IPS-18c (cell line): Measurements from ENCODE around the gene SMCO4.

Experiments used
- H3K4me3 ChIP-seq: 2 replicates; pipeline ENCODE4 v1.7.0; 2013; ENCODE audit warnings: low read depth, mild to moderate bottlenecking, low read length, moderate library complexity; ENCODE audit not compliant: insufficient read depth
- H3K9me3 ChIP-seq: one replicate; pipeline ENCODE4 v1.6.1; 2013; ENCODE audit warnings: mild to moderate bottlenecking, low read length, moderate library complexity; ENCODE audit not compliant: control insufficient read depth, insufficient read depth

The SMCO4 gene

DNA sequence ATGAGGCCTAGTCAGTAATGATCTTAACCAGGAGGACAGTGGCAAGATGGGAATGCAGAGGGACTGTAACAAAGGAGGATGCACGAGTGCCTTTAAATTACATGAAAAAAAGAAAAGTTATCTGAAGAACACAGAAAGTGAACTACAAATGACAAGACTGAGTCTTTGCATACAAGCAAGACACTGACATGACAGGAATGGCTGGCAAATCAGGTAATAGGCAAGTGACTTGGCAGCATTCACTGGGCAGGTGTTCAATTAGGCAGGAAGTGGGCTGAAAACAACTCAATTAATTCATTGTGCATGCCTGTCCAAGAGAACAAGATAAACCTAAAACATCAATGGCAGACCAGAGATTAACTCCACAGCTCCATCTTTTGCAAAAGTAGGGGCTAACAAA, 24.0 kb downstream of the SMCO4 start:
- no peak overlapping the region for H3K4me3 ChIP-seq
- H3K9me3 ChIP-seq, result no peaks in the 10 kb centered on the region

DNA sequence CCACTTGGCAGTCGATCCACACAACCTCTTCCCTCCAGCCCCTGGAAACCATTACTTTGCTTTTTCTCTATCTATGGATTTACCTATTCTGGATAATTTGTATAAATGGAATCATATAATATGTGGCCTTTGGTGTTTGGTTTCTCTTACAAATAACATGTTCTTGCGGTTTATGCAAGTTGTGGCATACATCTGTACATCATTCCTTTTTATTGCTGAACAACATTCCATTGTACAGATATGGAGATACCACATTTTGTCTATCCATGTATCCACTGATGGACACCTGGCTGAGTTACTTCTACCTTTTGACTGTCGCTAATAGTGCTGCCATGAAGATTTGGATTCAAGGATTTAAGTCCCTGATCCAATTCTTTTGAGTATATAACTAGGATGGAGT, 25.1 kb downstream of the SMCO4 start:
- no peak overlapping the region for H3K4me3 ChIP-seq
- H3K9me3 ChIP-seq, result no peaks in the 10 kb centered on the region

DNA sequence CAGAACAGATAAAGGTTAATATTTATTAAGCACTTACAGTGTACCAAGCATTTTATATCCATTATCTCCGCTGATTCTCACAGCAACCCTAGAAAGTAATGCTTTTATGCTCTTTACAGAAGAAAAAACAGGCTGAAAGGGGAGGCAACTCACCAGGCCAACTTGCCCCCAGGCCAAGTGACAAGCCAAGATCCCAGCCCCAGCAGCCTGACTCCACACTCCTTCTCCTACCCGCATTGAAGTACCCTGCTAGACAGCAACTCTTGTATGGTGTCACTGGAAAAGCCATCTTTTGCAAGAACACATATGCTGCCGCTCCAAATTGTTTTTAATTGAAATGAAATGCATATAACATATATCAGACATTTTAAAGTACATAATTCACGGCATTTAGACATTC, 25.6 kb downstream of the SMCO4 start:
- Histone ChIP-seq H3K4me3 (no peak overlapping the region), H3K9me3 (peaks cover 3% of the 10 kb centered on the region)

DNA sequence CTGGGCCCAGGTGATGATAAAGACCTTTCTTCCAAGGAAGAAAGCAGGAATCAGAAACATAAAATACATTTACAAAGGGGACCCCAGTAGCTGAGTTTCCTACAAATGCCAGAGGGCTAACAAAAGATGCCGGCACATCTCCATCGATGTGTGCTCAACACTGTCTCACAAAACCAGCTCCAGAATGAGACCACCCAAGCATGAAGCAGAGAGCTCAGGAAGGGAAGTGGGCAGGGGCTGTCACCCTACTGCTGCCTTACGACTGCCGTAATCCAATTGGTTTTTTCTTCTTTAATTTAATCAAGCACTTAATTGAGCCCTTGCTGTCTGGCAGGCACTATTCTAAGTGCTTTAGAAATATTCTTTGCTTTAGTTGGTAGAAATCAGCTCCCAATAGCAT, 26.1 kb downstream of the SMCO4 start:
- H3K9me3 ChIP-seq, result peaks cover 3% of the 10 kb centered on the region

DNA sequence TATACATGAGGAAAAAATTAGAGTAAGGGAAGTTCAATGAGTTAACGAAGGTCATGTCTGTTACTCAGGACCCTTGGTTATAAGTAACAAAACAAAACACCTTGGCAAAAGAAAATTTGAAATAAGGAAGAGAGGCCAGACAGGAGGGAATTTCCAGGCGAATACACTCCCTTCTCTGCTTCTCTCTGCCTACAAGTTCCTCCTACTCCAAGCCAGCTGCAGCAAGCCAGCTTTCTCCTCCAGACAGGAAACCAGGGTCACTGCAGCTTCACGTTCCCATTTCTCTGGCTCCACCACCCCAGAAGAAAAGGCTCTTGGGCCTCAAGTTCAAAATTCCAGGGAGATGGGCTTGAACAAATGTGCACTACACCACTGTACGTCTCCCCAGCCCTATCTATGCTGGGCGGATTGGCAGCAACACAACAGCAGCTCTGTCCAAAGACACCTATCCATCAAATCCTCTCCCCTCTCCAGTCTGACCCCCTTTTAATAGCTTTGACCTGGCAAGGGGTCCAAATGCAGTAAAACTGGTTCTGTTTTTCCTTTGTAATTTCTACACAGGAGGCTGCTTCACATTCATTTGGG, 27.7 kb downstream of the SMCO4 start:
- peaks cover 3% of the 10 kb centered on the region for H3K9me3 ChIP-seq
- H3K4me3 ChIP-seq, result no peak overlapping the region

More for the DNA sequence above, 26.1 kb downstream of the SMCO4 start:
- H3K4me3 ChIP-seq, result no peak overlapping the region

DNA sequence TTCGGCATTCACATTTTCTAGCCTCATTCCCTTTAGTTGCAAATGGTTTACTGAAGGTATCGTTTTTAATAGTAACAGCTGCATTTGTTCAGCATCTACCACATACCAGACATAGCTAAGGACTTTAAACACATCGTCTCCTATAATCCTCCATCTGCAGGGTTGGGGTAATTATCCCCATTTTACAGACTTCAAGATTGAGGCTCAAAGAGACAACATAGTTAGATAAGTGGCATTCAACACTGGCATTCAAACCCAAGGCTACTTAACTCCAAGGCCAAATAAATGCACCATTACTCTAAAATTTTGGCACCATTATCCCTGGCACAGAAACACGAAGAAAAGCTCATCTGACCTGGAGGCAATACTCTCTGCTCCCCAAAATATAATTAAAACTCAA, 28.5 kb downstream of the SMCO4 start:
- Histone ChIP-seq H3K4me3 (no peak overlapping the region), H3K9me3 (peaks cover 3% of the 10 kb centered on the region)

DNA sequence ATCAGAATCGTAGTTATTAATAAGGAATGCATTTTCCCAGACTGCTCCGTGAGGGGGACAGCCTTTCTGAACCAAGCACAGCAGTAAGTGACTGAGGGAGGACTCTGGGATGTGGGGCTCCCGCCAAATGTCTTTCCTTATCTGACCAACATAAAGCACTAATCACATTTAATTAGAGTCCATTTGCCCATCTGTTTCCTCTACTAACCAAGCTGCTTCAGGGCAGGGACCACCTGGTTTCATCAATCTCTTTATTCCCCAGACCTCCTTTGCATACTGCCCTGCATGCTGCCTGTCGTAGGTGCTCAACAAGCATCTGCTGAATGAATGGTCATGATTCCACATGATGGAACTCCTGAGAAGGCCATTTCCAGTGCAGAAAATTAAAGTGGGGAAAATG, 29.4 kb downstream of the SMCO4 start:
- no peak overlapping the region for H3K4me3 ChIP-seq

DNA sequence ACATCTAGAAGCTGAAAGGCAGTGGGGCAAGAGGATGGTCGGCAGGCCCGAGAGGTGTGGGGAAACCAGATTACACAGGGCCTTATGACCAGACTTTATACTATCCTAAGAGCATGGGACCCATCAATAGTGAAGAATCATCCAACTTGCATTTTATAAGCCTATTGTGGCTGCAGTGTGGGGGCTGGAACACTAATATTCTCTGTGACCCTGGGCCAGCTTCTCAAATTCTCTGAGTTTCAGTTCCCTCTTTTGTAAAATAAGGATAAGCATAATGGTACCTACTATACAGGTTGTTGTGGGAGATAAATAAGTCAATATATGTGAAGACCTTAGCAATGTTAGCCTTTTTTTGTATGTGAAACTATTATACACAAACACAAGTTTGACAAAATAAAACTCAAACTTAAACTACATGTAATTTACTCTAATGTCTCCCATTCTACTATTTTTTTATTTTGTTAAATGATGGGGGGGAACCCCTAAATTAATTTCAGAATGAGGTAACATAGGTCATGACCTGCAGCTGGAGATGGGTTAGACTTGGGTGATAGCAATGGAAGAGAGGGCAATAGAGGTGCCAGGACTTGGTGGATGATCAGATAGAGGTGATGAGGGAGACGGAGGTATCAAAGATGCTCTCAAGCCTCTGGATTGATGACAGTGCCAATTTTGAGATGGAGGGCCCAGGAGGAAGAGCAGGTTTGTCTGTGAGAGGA, 30.1 kb downstream of the SMCO4 start:
- no peak overlapping the region for H3K4me3 ChIP-seq
- peaks cover 5% of the 10 kb centered on the region for H3K9me3 ChIP-seq

More for the DNA sequence above, 29.4 kb downstream of the SMCO4 start:
- peaks cover 3% of the 10 kb centered on the region for H3K9me3 ChIP-seq

DNA sequence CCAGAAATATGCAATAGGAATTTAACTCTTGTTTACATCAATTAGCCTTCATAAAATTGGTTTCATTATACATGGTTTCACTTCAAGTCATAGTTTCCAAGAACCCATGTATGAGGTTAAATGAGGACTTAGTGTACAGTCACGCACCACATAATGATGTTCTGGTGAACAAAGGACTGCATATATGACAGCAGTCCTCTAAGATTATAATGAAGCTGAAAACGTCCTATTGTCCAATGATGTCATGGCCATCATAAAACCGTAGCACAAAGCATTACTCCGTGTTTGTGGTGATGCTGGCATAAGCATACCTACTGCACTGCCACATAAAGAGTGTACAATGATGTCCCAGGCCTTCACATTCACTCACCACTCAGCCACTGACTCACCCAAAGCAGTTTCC, 31.1 kb downstream of the SMCO4 start:
- no peak overlapping the region for H3K4me3 ChIP-seq

DNA sequence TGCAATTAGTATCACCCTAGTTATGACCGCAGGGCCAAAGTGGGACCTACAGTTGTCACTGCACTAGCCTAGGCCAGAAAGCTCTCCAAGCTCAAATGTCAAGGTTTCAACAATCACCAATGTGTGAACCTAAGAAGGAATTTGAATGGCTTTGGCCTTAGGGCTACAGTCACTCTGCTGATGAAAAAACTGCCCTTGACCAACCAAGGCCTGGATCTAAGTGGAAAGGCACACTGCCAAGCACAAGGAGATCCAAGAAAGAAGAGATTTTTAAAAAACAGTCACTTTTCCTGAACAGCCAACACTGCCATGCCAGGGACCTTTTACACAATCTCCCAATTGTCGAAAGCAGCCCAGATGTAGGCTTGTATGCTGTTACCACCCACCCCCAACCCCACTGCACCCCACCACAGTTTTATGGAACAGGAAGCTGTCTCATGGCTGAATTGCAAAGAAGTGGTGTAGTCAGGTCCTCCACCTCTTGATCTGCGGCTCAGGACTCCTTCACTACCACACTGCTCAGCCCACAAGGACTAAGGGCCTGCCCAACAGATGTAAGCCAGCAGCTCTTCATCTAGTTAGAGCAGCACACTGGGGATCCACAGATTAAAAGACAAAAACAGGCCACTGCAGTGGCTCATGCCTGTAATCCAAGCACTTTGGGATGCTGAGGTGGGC, 32.9 kb downstream of the SMCO4 start:
- H3K4me3 ChIP-seq, result no peak overlapping the region

More for the DNA sequence above, 31.1 kb downstream of the SMCO4 start:
- H3K9me3 ChIP-seq, result peaks cover 5% of the 10 kb centered on the region

DNA sequence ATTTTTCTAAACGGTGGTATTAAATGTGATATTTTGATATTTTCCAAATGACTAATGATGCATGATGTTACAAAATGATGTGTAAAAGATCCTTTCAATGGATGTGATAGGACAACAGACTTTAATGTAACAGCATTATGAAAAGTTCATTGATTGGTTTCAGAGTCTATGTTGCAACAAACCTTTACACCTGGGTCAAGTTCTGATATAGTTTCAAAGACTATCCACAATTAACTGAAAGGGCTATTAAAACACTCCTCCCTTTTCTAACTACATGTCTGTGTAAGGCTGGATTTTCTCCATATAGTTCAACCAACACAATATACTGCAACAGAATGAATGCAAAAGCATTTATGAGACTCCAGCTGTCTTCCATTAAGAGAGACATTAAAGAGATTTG, 35.7 kb downstream of the SMCO4 start:
- Histone ChIP-seq H3K9me3 (peaks cover 2% of the 10 kb centered on the region), H3K4me3 (no peak overlapping the region)

More for the DNA sequence above, 32.9 kb downstream of the SMCO4 start:
- peaks cover 5% of the 10 kb centered on the region for H3K9me3 ChIP-seq

DNA sequence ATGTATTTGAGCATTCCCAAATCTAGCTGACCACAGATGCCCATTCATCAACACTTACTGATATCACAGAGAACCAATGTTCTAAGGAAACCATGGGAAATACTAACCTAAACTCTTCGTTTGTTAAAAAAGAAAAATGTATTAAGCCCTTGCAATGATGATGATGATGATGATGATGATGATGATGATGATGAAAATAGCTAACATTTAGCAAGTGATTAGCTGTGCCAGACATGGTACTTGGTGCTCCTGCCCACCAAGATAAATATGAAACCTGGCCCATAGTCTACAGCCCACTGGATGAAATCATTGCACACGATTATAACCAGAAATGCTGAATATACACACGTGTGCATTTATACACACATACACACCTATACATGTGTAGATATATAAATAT, 37.5 kb downstream of the SMCO4 start:
- no peak overlapping the region for H3K4me3 ChIP-seq

DNA sequence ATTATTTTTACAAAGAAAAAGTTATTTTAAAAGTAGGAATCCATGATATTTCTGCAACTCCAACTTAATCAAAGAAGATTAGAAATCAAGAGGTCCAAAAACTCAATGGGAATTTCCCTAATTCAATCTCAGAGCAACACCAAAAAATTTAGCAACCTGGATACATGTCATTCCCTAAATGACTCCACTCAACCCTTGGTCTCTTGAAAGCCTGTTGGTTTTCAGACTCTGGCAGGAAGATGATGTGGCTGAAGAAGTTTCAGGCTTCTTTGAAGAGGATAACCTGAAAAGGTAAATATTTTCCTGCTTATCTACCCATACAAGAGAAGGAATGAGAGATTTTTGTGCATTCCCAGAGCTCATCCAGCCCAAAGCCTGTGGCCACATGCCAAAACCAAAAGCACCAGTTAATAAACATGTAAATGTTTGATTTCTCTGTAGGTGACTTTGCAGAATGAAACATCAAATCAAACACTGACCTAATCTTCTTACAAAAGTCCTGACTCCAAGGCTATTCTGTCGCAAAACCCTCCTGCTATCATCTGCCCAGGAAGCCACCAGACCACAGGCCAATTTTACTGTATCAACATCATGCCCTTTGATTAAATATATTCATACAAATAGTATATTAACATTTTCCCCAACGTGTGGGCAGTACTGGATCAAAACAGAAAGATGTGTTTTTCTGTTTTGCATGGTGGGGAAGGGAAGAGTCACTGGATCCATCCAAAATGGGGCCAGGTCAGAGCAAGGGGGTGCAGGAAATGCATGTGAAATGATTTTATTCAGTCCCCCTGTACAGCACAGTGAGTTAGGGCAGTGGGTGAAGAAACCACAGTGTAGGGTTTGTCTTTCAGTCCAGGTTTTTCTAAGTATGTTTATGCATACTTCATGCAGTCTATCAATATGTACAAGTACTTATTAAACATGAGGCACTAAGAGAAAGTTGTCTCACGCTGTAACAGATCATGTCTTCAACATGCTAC, 38.8 kb downstream of the SMCO4 start:
- Histone ChIP-seq H3K9me3 (peaks cover 2% of the 10 kb centered on the region), H3K4me3 (no peak overlapping the region)

More for the DNA sequence above, 37.5 kb downstream of the SMCO4 start:
- peaks cover 2% of the 10 kb centered on the region for H3K9me3 ChIP-seq

DNA sequence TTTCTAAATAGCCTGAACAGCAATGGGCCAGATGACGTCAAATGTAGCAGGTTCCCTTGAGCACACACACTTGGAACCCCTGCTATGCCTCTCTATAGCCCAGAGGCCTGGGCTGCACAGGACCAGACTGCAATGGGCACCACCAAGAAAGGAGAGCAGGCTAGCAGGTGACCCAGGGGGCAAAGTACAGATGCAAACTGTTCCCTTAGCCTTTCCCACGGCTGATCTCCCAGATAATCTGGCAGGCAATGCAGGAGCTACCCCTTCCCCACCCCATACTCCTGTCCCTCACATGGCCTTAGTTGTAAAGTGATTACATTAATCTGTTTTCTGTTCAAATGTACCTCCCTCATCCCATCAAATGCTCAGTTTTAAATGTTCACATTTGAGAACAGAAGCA, 41.3 kb downstream of the SMCO4 start:
- H3K9me3 ChIP-seq, result no peaks in the 10 kb centered on the region

DNA sequence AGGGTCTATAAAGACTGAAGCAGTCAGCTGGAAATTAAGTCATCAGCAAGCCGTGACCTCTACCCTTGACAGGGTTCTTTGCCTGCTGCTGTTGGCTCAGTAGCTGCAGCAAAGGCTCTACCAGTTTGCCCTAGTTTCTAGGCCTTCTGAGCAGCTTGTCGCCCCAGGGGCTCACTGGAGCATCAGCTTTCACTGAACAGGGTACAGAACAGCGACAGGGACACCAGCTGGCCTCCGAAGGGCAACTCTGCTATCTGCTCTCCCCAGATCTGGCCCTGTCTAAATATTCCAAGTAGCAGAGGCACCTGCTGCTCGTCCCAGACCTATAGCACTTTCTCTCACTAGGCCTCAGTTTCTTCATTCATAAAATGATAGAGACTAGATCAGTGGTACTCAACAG, 42.4 kb downstream of the SMCO4 start:
- Histone ChIP-seq H3K4me3 (no peak overlapping the region), H3K9me3 (no peaks in the 10 kb centered on the region)

More for the DNA sequence above, 41.3 kb downstream of the SMCO4 start:
- H3K4me3 ChIP-seq, result no peak overlapping the region

DNA sequence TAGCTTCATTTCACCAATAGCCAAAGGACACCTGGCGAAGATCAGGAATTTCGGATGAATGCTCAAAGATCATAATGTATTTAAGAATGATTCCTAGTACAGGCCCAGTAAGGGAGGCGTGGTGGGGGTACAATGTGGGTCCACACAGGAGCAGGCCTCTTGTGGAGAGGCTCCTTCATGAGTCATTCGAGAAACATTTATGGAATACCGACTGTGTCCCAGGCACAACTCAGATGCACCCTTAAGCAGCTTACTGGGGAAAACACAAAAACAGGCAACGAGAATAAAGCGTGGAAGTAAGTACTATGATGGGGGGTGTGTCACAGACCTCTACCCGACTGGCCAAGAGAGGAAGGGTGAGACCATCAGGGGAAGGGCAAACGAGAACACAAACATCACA, 44.5 kb downstream of the SMCO4 start:
- no peaks in the 10 kb centered on the region for H3K9me3 ChIP-seq
- no peak overlapping the region for H3K4me3 ChIP-seq

DNA sequence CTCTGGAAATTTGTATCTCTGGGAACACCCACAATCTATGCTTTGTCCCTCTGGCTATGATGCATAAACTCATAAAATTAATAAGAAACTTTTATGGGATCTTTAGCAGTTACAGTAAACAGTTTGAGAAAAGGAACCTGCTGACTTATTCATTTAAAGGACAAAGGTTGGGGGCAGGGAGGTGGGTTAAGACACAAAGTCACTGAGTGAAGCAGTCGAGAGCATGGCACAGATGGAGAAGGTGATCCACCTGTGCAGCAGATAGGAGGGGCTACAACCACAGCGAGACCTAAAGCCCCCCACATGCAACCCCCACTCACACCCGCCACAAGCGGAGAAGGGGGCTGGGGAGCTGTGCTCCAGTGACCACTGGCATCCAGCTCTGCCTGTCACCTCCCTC, 45.0 kb downstream of the SMCO4 start:
- Histone ChIP-seq H3K9me3 (no peaks in the 10 kb centered on the region), H3K4me3 (no peak overlapping the region)
